NCI-H1694 (cell line): ENCODE measurements around the gene USP17L10.
"Not testable (repeated sequence)": the region's sequence is repeated elsewhere in the genome, so short reads cannot be mapped to it uniquely, and the experiment has no call there.

ENCODE experiments used
- DNase-seq: peaks from one replicate; lab custom pipeline; 2025; lab: John Stamatoyannopoulos, UW

USP17L10 gene

GRCh38 chr4:9210357-9210756, at the start of gene USP17L10:
TSS of gene USP17L10 (plus strand) at chr4:9210657. CDS start at chr4:9210657, 0 bp downstream.
- not testable (repeated sequence) for DNase-seq

GRCh38 chr4:9165990-9166389, 44.5 kb upstream of the USP17L10 start:
- not testable (repeated sequence) for DNase-seq

DNA sequence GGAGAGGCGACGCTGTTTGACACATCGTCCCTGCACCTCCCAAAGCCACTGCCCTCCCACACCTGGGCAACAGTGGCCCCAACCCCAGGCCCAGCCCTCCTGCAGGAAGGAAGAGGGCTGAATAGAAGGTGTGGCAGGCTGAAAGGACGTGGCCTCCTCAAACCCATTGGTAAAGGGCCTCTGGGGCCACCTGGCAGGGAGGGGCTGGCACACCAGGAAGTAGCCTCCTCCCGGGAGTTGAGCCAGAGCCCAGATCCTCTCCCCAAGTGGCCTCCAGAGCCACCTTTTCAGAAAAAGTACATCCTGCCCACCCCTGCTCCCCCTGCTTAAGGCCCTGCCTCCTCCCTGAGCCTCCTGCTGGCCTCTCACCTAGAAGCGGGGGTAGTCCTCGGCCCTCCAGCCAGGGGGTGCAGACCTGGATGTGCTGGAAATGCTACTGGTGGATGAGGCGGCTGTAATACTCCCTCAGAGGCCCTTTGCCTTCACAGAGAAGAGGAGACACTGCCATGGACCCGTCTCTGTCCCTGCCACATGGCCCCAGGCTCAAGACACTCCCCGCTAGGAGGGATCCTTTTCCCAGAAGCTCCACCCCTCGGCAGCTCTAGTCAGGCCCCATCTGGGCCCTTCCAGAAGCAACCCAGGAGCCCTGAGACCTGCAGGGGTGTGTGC, 40.5 kb upstream of the USP17L10 start, which contains the start of gene FAM90A26:
TSS of gene FAM90A26 (plus strand) at position 619 of the 669 bp plus-strand sequence. CDS start 2,764 bp downstream, outside the sequence.
- DNase-seq = not testable (repeated sequence)

- DNase-seq = not testable (repeated sequence)
Measured at GRCh38 chr4:9214701-9215100, 4.2 kb downstream of the USP17L10 start.

- not testable (repeated sequence) for DNase-seq
Measured at GRCh38 chr4:9215105-9215504, 4.6 kb downstream of the USP17L10 start, which contains the start of gene USP17L11. TSS of gene USP17L11 (plus strand) at chr4:9215405. CDS start at chr4:9215405, 0 bp downstream.

- DNase-seq = not testable (repeated sequence)
Measured at GRCh38 chr4:9219852-9220251, 9.4 kb downstream of the USP17L10 start, which contains the start of gene USP17L12. TSS of gene USP17L12 (plus strand) at chr4:9220152. CDS start at chr4:9220152, 0 bp downstream.

GRCh38 chr4:9224596-9224995, 14.1 kb downstream of the USP17L10 start, which contains the start of gene USP17L13:
TSS of gene USP17L13 (plus strand) at chr4:9224896. CDS start at chr4:9224896, 0 bp downstream.
- DNase-seq = not testable (repeated sequence)

DNA sequence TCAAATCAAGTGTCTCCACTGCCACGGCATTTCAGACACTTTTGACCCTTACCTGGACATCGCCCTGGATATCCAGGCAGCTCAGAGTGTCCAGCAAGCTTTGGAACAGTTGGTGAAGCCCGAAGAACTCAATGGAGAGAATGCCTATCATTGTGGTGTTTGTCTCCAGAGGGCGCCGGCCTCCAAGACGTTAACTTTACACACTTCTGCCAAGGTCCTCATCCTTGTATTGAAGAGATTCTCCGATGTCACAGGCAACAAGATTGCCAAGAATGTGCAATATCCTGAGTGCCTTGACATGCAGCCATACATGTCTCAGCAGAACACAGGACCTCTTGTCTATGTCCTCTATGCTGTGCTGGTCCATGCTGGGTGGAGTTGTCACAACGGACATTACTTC, 19.8 kb downstream of the USP17L10 start:
- DNase-seq = not testable (repeated sequence)

DNA sequence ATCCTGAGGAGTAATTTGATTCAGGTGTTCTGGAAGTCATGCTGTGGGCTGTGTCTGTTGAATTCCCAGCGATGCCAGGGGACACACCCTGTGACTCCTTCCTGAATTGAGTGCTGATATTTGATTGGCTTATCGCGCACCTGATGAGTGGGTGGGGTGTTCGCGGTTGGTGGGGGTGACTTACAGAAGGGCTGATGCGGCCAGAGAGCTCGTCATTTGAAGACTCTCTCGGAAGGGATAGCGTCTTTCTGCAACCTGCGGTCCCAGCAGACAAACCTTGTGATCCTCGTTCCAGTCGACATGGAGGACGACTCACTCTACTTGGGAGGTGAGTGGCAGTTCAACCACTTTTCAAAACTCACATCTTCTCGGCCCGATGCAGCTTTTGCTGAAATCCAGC, 23.6 kb downstream of the USP17L10 start, which contains the start of gene USP17L15:
TSS of gene USP17L15 (plus strand) at position 301 of the 400 bp plus-strand sequence. CDS start at position 301, 0 bp downstream.
- DNase-seq = not testable (repeated sequence)

- not testable (repeated sequence) for DNase-seq
Measured at GRCh38 chr4:9238461-9238860, 28.0 kb downstream of the USP17L10 start.

GRCh38 chr4:9243579-9243978, 33.1 kb downstream of the USP17L10 start, which contains the start of gene USP17L17:
TSS of gene USP17L17 (plus strand) at chr4:9243879. CDS start at chr4:9243879, 0 bp downstream.
- DNase-seq = not testable (repeated sequence)

GRCh38 chr4:9247953-9248680, 37.7 kb downstream of the USP17L10 start, which contains the start of gene USP17L18:
TSS of gene USP17L18 (plus strand) at chr4:9248630. CDS start at chr4:9248630, 0 bp downstream.
- DNase-seq = not testable (repeated sequence)

DNA sequence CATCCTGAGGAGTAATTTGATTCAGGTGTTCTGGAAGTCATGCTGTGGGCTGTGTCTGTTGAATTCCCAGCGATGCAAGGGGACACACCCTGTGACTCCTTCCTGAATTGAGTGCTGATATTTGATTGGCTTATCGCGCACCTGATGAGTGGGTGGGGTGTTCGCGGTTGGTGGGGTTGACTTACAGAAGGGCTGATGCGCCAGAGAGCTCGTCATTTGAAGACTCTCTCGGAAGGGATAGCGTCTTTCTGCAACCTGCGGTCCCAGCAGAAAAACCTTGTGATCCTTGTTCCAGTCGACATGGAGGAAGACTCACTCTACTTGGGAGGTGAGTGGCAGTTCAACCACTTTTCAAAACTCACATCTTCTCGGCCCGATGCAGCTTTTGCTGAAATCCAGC, 42.6 kb downstream of the USP17L10 start, which contains the start of gene USP17L19:
TSS of gene USP17L19 (plus strand) at position 301 of the 400 bp plus-strand sequence. CDS start at position 301, 0 bp downstream.
- DNase-seq = not testable (repeated sequence)

DNA sequence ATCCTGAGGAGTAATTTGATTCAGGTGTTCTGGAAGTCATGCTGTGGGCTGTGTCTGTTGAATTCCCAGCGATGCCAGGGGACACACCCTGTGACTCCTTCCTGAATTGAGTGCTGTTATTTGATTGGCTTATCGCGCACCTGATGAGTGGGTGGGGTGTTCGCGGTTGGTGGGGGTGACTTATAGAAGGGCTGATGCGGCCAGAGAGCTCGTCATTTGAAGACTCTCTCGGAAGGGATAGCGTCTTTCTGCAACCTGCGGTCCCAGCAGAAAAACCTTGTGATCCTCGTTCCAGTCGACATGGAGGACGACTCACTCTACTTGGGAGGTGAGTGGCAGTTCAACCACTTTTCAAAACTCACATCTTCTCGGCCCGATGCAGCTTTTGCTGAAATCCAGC, 47.4 kb downstream of the USP17L10 start, which contains the start of gene USP17L20:
TSS of gene USP17L20 (plus strand) at position 301 of the 400 bp plus-strand sequence. CDS start at position 301, 0 bp downstream.
- DNase-seq = not testable (repeated sequence)
